H1 (cell line): Measurements from ENCODE around the gene SERPINE2. TPM values are rescaled to one million over a fixed set of nuclear protein-coding genes. Genes with fewer than 3 reads are reported as not detected.

Experiments used
- CTCF ChIA-PET: fragments of 300-600 bp; sonication (Branson Sonifier 250); formaldehyde crosslinking; loops from one replicate; lab custom pipeline; 2021; ENCODE audit not compliant: partially characterized antibody; lab: Charles Lee
- POLR2A ChIA-PET: fragments of 300-600 bp; sonication (Branson Sonifier 250); formaldehyde crosslinking; loops from one replicate; lab custom pipeline; 2021; ENCODE audit warnings: inconsistent platforms; ENCODE audit not compliant: partially characterized antibody; lab: Charles Lee
- DNase-seq, 2 experiments: peaks; one replicate each; pipeline versions ENCODE4 v3.0.0 to v3.0.0-alpha.2; 2010 to 2022; ENCODE audit warnings: low spot score in 2 of 2, low read depth in 1 of 2, mixed read lengths in 1 of 2
- FAIRE-seq: peaks from 2 replicates; lab custom pipeline; 2011; peaks lifted over from hg19 to GRCh38; lab: Jason Lieb, UNC
- H2AFZ ChIP-seq: 2 replicates; pipeline ENCODE4 v1.8.1; 2012; ENCODE audit warnings: low read length, inconsistent platforms
- H2AK5ac ChIP-seq: 2 replicates; pipeline ENCODE4 v1.6.1; 2013; ENCODE audit warnings: low read depth, low read length
- H2BK120ac ChIP-seq: replicated peaks from 2 replicates; pipeline ENCODE3; 2013; ENCODE audit warnings: low read depth, low read length, inconsistent platforms
- H2BK12ac ChIP-seq: 2 replicates; pipeline ENCODE4 v1.6.1; 2013; ENCODE audit warnings: low read depth, low read length
- H2BK15ac ChIP-seq: 2 replicates; pipeline ENCODE4 v1.6.1; 2013; ENCODE audit warnings: low read length
- H2BK20ac ChIP-seq: 2 replicates; pipeline ENCODE4 v1.6.1; 2013; ENCODE audit warnings: low read length
- H2BK5ac ChIP-seq: 2 replicates; pipeline ENCODE4 v1.6.1; 2013; ENCODE audit warnings: low read depth, low read length
- H3K14ac ChIP-seq: 2 replicates; pipeline ENCODE4 v1.6.1; 2013; ENCODE audit warnings: inconsistent platforms; ENCODE audit not compliant: insufficient read length
- H3K18ac ChIP-seq: 2 replicates; pipeline ENCODE4 v1.6.1; 2013; ENCODE audit warnings: low read length; ENCODE audit errors: extremely low read depth
- H3K23ac ChIP-seq: 2 replicates; pipeline ENCODE4 v1.6.1; 2013; ENCODE audit warnings: inconsistent platforms; ENCODE audit not compliant: insufficient read length
- H3K23me2 ChIP-seq: 2 replicates; pipeline ENCODE4 v1.6.1; 2013; ENCODE audit warnings: low read depth, low read length
- H3K27ac ChIP-seq: 2 replicates; pipeline ENCODE4 v1.6.1; 2011; ENCODE audit warnings: low read depth, low read length, inconsistent platforms
- H3K27me3 ChIP-seq, 4 experiments: replicated peaks in 1 of 4; 1 replicate in 1 of 4; 2 replicates in 3 of 4; pipeline versions ENCODE4 v1.6.1 to v1.8.1; 2011 to 2013; ENCODE audit warnings: low read length in 3 of 4, mild to moderate bottlenecking in 3 of 4, inconsistent platforms in 2 of 4, mixed read lengths in 2 of 4, moderate library complexity in 1 of 4; ENCODE audit not compliant: control insufficient read depth in 3 of 4, insufficient read depth in 3 of 4; ENCODE audit errors: extremely low read depth in 1 of 4
- H3K36me3 ChIP-seq, 4 experiments: 2 replicates each; pipeline versions ENCODE4 v1.6.1 to v1.8.1; 2011 to 2013; ENCODE audit warnings: mild to moderate bottlenecking in 4 of 4, low read length in 3 of 4, moderate library complexity in 2 of 4, control low read depth in 1 of 4, inconsistent platforms in 1 of 4; ENCODE audit not compliant: insufficient read depth in 4 of 4, control insufficient read depth in 2 of 4
- H3K4ac ChIP-seq: replicated peaks from 2 replicates; pipeline ENCODE3; 2013; ENCODE audit warnings: low read length, low read depth, mixed read lengths, inconsistent platforms; ENCODE audit not compliant: insufficient read length
- H3K4me1 ChIP-seq, 4 experiments: replicated peaks in 1 of 4; 1 replicate in 1 of 4; 2 replicates in 3 of 4; pipeline versions ENCODE4 v1.6.1 to v1.8.1; 2011 to 2013; ENCODE audit warnings: low read length in 3 of 4, inconsistent platforms in 2 of 4, mixed read lengths in 1 of 4; ENCODE audit not compliant: insufficient read depth in 4 of 4, control insufficient read depth in 3 of 4
- H3K4me2 ChIP-seq, 2 experiments: 2 replicates each; pipeline versions ENCODE4 v1.6.1 to v1.8.1; 2011 to 2013; ENCODE audit warnings: low read depth in 2 of 2, low read length in 2 of 2, control low read depth in 1 of 2, inconsistent platforms in 1 of 2, mild to moderate bottlenecking in 1 of 2; ENCODE audit not compliant: insufficient read depth in 1 of 2
- H3K4me3 ChIP-seq, 4 experiments: fragments of 200-600, 300-600 bp in 1 of 4; sonication (generic), shearing (Covaris generic), sonication (Bioruptor Twin) in 1 of 4; 2 replicates each; pipeline versions ENCODE4 v1.5.1 to v1.8.1; 2011 to 2016; ENCODE audit warnings: low read length in 4 of 4, low read depth in 3 of 4, control low read depth in 2 of 4, inconsistent platforms in 2 of 4, mild to moderate bottlenecking in 2 of 4, mixed read lengths in 1 of 4, moderate library complexity in 1 of 4; ENCODE audit not compliant: insufficient read depth in 2 of 4; ENCODE audit errors: extremely low read depth in 1 of 4
- H3K56ac ChIP-seq: replicated peaks from 2 replicates; pipeline ENCODE3; 2013; ENCODE audit warnings: low read depth, mild to moderate bottlenecking, mixed read lengths, low read length, inconsistent platforms; ENCODE audit not compliant: insufficient read length
- H3K79me1 ChIP-seq: 2 replicates; pipeline ENCODE4 v1.6.1; 2013; ENCODE audit warnings: low read depth, low read length, control low read depth
- H3K79me2 ChIP-seq, 2 experiments: 2 replicates each; pipeline versions ENCODE4 v1.6.1 to v1.8.1; 2012 to 2013; ENCODE audit warnings: low read length in 2 of 2, mild to moderate bottlenecking in 2 of 2, inconsistent platforms in 1 of 2; ENCODE audit not compliant: insufficient read depth in 2 of 2, control insufficient read depth in 1 of 2
- H3K9ac ChIP-seq, 4 experiments: replicated peaks in 1 of 4; 1 replicate in 1 of 4; 2 replicates in 3 of 4; pipeline versions ENCODE4 v1.6.1 to v1.8.1; 2011 to 2013; ENCODE audit warnings: low read depth in 3 of 4, low read length in 3 of 4, control low read depth in 2 of 4, mild to moderate bottlenecking in 2 of 4, moderate library complexity in 2 of 4, inconsistent platforms in 1 of 4; ENCODE audit errors: extremely low read depth in 1 of 4
- H3K9me3 ChIP-seq, 2 experiments: 2 replicates each; pipeline versions ENCODE4 v1.6.1 to v1.8.1; 2012 to 2013; ENCODE audit warnings: mild to moderate bottlenecking in 2 of 2, moderate library complexity in 2 of 2, control low read depth in 1 of 2, inconsistent platforms in 1 of 2, low read depth in 1 of 2, low read length in 1 of 2, mixed read lengths in 1 of 2; ENCODE audit not compliant: insufficient read depth in 2 of 2
- H4K20me1 ChIP-seq, 2 experiments: replicated peaks in 1 of 2; 2 replicates each; pipeline versions ENCODE3 to v1.8.1; 2011 to 2013; ENCODE audit warnings: inconsistent platforms in 2 of 2, low read length in 2 of 2, mild to moderate bottlenecking in 1 of 2; ENCODE audit not compliant: insufficient read depth in 2 of 2, control insufficient read depth in 1 of 2
- H4K5ac ChIP-seq: 2 replicates; pipeline ENCODE4 v1.6.1; 2013; ENCODE audit warnings: low read length, low read depth, mixed read lengths, inconsistent platforms; ENCODE audit not compliant: insufficient read length
- H4K8ac ChIP-seq: 2 replicates; pipeline ENCODE4 v1.8.0; 2013; ENCODE audit warnings: mild to moderate bottlenecking, moderate library complexity, low read length, inconsistent platforms; ENCODE audit not compliant: insufficient read depth; ENCODE audit errors: extremely low read depth
- H4K91ac ChIP-seq: replicated peaks from 2 replicates; pipeline ENCODE3; 2013; ENCODE audit warnings: low read length, mixed read lengths, inconsistent platforms; ENCODE audit not compliant: insufficient read length
- CHD1 ChIP-seq: IDR thresholded peaks from 2 replicates; pipeline ENCODE4 v1.6.1; 2012; ENCODE audit warnings: low read depth, low read length, improper control_type of control experiment
- CTCF ChIP-seq, 3 experiments: IDR thresholded peaks; 1 replicate in 2 of 3; 2 replicates in 1 of 3; pipeline versions ENCODE4 v1.5.1 to v1.6.1; 2011; ENCODE audit warnings: low read length in 3 of 3, mild to moderate bottlenecking in 3 of 3, inconsistent platforms in 2 of 3, low read depth in 1 of 3, moderate library complexity in 1 of 3; ENCODE audit not compliant: insufficient read depth in 1 of 3; ENCODE audit errors: control extremely low read depth in 1 of 3
- RAD21 ChIP-seq, 2 experiments: IDR thresholded peaks in 1 of 2; conservative IDR thresholded peaks in 1 of 2; 2 replicates each; pipeline ENCODE4 v1.6.1; 2011; ENCODE audit warnings: low read depth in 2 of 2, low read length in 2 of 2, improper control_type of control experiment in 1 of 2, inconsistent platforms in 1 of 2, mild to moderate bottlenecking in 1 of 2, moderate library complexity in 1 of 2
- WGBS, 2 experiments: shearing (Covaris generic) in 1 of 2; methylation state at CpG; one replicate each; pipeline versions ENCODE4 v1.1.6 to v1.1.7; 2013 to 2015; ENCODE audit warnings: low lambda C conversion rate in 2 of 2, mixed read lengths in 2 of 2, inconsistent platforms in 1 of 2, low coverage in 1 of 2, missing lambda C conversion rate in 1 of 2; ENCODE audit not compliant: insufficient replicate concordance in 2 of 2, insufficient coverage in 1 of 2, insufficient read length in 1 of 2; ENCODE audit errors: extremely low coverage in 1 of 2, missing lambda C conversion rate in 1 of 2; 5-methylcytosine and 5-hydroxymethylcytosine counted together
- polyA plus RNA-seq, 7 experiments: library from polyadenylated mRNA; depleted of rRNA in 3 of 7; stranded (reverse) in 5 of 7; unstranded in 2 of 7; fragments of >200 nt in 5 of 7; fragments of 200-250 nt in 2 of 7; gene quantifications; 1 replicate in 5 of 7; 2 replicates in 1 of 7; 4 replicates in 1 of 7; pipeline versions ENCODE4 v1.2.1 to v1.2.3, GENCODE V29; 2011 to 2013; ENCODE audit warnings: missing spikeins in 2 of 7, mixed read lengths in 2 of 7
- total RNA-seq: library from RNA; stranded (reverse); fragmentation: NEBNext Ultra II Directional; extraction: Animal tissue kit (Norgen Biotek cat#: 25700); gene quantifications from 2 replicates; pipeline ENCODE4 v1.2.1, GENCODE V29; 2021

SERPINE2 gene
- total and polyA plus RNA-seq, 2 of the 8 experiments (the other 6 are each of a cell fraction or from before 2014, with no cell fraction given): 26.2 to 76.0 TPM

- no peak for FAIRE-seq
These were observed 23.6 kb upstream of the SERPINE2 start for GRCh38 chr2:224062481-224063297.

More at GRCh38 chr2:224062481-224063297, 23.6 kb upstream of the SERPINE2 start:
- WGBS, 2 experiments: 79% methylated on average over 5 of the region's 5 CpGs; no CpG with 5 or more reads in 1 of the 2 experiments
- no peak overlapping the region for H3K27ac ChIP-seq
- no peak overlapping the region for H3K9ac ChIP-seq
- H3K18ac ChIP-seq: no peak overlapping the region
- H3K4me2 ChIP-seq: no peak overlapping the region
- POLR2A ChIA-PET: no interaction called here
- H2BK5ac ChIP-seq: no peak overlapping the region
- H3K56ac ChIP-seq: no peak overlapping the region
- H3K79me1 ChIP-seq: no peaks in the 10 kb centered on the region
- H2BK15ac ChIP-seq: no peak overlapping the region; the same call in 1 of the 2 replicates
- no peak overlapping the region for H2BK20ac ChIP-seq
- DNase-seq: no peak
- no peak overlapping the region for H2BK120ac ChIP-seq
- H2AK5ac ChIP-seq: no peak overlapping the region
- H4K5ac ChIP-seq: no peak overlapping the region
- no peaks in the 10 kb centered on the region for H3K36me3 ChIP-seq
- no peaks in the 10 kb centered on the region for H3K9me3 ChIP-seq
- no peak overlapping the region for H4K8ac ChIP-seq
- no peak overlapping the region for H3K14ac ChIP-seq
- H3K23ac ChIP-seq: no peak overlapping the region
- H3K4me1 ChIP-seq: no peaks in the 10 kb centered on the region
- H3K4ac ChIP-seq: no peak overlapping the region
- no peaks in the 10 kb centered on the region; the same call in 1 of the 2 replicates for H3K23me2 ChIP-seq
- no peak overlapping the region for H3K4me3 ChIP-seq
- CTCF ChIA-PET: interaction anchor here (0.7 to 10.1 kb wide), 30 partner anchors 8 to 297 kb away, joined by 3 to 148 read pairs (median 6); no protein-coding TSS in a partner anchor
- H4K20me1 ChIP-seq: no peaks in the 10 kb centered on the region
- no peaks in the 10 kb centered on the region for H3K79me2 ChIP-seq
- no peaks in the 10 kb centered on the region for H3K27me3 ChIP-seq
- H4K91ac ChIP-seq: no peak overlapping the region
- TF ChIP-seq RAD21 (IDR thresholded peaks at IDR 0.05 in 1 of 2, conservative IDR thresholded peaks at IDR 0.05 in 1 of 2; ENCODE audit: low read depth in 2 of 2, low read length in 2 of 2) (peak; percentile 62 to 64), CHD1 (no peak), CTCF (IDR thresholded peaks at IDR 0.05; ENCODE audit: control extremely low read depth in 1 of 3, insufficient read depth in 1 of 3, low read depth in 1 of 3, low read length in 3 of 3) (peak in 2 of 3 experiments; percentile 30 to 40; a peak in 2 of 4 replicates)
- no peak overlapping the region; the same call in 1 of the 2 replicates for H2BK12ac ChIP-seq
- H2AFZ ChIP-seq: no peak overlapping the region
